GM21528 (cell line): ENCODE data around the gene HES4.

Source experiments
- ATAC-seq: cut with Tn5 transposase; IDR thresholded peaks from one replicate; pipeline ENCODE4 v1.9.1; 2021; ENCODE audit warnings: mild to moderate bottlenecking, moderate library complexity; ENCODE audit not compliant: unreplicated experiment, low FRiP score

HES4 gene, protein sequence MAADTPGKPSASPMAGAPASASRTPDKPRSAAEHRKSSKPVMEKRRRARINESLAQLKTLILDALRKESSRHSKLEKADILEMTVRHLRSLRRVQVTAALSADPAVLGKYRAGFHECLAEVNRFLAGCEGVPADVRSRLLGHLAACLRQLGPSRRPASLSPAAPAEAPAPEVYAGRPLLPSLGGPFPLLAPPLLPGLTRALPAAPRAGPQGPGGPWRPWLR

DNA sequence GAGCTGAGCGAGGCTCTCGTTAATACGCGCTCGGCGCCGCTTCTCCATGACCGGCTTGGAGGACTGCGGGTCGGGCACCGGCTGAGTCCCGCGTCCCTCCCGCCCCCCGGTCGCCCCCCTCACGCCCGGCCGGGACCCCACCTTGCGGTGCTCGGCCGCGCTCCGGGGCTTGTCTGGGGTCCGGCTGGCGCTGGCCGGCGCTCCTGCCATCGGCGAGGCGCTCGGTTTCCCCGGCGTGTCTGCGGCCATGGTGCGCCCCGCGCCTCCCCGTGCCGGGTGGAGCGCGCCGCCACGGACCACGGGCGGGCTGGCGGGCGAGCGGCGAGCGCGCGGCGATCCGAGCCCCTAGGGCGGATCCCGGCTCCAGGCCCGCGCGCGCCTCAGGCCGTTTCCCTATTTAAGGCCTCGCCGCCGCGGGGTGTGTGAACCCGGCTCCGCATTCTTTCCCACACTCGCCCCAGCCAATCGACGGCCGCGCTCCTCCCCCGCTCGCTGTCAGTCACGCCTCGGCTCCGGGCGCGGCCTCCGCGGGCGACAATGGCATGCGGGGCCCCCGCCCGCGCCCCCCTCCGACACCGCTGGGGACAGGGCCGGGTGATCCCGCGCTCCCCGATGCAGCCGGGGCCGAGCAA is at the start of gene HES4:
Gene HES4 (minus strand): TSS at position 373 of the 632 bp plus-strand sequence. CDS start 124 bp downstream, at position 249.
- ATAC-seq: no peak

DNA sequence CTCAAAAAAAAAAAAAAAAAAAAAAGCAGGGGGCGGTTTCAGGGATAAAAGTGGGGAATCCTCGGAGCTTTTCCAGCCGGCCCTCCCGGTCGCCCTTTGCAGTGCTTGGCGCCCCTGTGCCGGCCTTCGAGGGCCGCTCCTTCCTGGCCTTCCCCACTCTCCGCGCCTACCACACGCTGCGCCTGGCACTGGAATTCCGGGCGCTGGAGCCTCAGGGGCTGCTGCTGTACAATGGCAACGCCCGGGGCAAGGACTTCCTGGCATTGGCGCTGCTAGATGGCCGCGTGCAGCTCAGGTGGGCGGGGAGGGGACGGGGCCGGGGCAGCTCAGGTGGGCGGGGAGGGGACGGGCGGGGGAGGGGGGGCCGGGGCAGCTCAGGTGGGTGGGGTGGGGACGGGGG is 48.9 kb upstream of the HES4 start:
- no peak for ATAC-seq

DNA sequence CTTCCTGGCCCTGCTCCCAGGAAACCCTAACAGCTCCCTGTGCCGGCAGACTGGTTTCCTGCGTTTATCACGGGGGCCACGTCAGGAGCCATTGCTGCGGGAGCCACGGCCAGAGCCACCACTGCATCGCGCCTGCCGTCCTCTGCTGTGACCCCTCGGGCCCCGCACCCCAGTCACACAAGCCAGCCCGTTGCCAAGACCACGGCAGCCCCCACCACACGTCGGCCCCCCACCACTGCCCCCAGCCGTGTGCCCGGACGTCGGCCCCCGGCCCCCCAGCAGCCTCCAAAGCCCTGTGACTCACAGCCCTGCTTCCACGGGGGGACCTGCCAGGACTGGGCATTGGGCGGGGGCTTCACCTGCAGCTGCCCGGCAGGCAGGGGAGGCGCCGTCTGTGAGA is 48.1 kb upstream of the HES4 start:
- no peak for ATAC-seq

DNA sequence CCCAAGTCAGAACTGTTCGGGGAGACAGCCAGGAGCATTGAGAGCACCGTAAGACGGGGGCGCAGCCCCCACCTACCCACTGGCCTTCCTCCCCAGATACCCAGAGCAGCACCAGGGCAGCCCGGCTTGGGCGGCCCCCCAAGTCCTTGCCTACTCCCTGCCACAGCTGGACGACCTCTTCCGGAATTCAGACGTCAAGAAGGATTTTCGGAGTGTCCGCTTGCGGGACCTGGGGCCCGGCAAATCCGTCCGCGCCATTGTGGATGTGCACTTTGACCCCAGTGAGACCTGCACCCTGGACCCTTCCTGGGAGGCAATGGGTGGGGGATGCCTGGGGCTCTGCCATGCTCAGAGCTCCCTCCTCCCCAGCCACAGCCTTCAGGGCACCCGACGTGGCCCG is 47.5 kb upstream of the HES4 start:
- no peak for ATAC-seq

DNA sequence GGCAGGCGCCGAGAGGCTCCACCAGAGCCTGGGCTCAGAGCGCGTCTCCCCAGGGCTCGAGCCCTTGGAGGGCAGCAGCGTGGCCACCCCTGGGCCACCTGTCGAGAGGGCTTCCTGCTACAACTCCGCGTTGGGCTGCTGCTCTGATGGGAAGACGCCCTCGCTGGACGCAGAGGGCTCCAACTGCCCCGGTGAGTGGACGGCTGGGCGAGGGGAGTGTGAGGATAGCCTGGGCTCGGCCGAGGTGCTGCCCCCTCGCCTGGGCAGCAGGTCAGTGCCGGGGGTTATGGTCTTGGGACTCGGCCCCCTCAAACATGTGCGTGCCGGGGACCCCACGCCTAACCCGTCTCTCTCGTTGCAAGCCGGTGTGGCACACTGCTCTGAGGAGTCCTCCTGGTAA is 46.9 kb upstream of the HES4 start:
- no peak for ATAC-seq

DNA sequence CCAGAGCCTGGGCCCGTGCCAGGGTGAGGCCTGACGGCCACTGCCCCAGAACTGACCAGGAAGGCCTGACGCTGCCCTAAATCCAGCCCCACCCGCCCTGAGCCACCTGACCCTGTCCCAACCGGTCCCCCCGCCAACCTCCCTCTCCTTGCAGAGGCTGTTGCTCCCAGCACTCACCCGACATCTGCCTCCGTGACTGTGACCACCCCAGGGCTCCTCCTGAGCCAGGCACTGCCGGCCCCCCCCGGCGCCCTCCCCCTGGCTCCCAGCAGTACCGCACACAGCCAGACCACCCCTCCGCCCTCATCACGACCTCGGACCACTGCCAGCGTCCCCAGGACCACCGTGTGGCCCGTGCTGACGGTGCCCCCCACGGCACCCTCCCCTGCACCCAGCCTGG is 46.3 kb upstream of the HES4 start:
- ATAC-seq: no peak

DNA sequence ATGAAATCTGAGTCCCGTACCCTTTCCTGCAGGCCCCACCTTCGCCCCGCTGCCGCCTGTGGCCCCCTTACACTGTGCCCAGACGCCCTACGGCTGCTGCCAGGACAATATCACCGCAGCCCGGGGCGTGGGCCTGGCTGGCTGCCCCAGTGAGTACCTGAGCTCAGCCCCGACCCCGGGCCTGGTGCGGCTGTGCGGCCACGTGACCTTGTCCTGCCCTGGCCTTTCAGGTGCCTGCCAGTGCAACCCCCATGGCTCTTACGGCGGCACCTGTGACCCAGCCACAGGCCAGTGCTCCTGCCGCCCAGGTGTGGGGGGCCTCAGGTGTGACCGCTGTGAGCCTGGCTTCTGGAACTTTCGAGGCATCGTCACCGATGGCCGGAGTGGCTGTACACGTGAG is 45.2 kb upstream of the HES4 start:
- no peak for ATAC-seq

DNA sequence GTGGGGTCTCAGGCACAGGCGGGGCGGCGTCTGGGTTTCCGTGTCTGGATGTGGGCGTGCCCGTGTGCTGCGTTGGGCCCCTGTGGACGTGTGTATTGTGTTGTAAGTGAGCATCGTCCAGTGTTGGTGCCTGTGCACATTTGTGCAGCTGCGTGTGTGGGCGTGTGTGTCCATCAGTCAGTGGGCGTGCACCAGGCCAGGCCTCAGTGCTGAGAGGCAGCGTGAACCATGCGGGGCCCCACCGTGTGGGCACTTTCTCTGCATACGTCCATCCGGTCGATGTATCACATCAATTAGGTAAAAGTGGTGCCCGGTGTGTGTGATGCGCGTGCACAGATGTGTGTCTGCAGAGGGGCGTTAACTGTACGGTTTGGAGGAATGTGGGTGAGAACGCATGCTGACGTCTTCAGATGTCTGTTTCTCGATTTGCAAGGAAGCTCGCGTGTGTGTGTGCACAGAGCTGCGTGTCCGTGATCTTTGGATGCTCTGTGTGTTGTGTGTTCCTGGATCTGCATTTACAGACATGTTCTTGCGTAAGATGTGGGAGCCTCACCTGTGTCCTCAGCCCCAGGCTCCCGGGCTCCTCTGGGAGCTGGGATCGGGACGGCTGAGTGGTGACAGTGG is 44.7 kb upstream of the HES4 start:
- ATAC-seq: no peak

DNA sequence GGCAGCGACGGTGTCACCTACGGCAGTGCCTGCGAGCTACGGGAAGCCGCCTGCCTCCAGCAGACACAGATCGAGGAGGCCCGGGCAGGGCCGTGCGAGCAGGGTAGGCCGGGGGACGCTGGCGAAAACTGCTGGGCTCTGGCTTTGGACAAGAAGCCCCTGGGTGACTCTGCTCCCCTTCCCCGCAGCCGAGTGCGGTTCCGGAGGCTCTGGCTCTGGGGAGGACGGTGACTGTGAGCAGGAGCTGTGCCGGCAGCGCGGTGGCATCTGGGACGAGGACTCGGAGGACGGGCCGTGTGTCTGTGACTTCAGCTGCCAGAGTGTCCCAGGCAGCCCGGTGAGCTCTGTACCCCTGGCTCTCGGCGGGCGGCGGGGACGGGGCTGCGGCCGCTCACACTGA is 44.0 kb upstream of the HES4 start:
- ATAC-seq: no peak

DNA sequence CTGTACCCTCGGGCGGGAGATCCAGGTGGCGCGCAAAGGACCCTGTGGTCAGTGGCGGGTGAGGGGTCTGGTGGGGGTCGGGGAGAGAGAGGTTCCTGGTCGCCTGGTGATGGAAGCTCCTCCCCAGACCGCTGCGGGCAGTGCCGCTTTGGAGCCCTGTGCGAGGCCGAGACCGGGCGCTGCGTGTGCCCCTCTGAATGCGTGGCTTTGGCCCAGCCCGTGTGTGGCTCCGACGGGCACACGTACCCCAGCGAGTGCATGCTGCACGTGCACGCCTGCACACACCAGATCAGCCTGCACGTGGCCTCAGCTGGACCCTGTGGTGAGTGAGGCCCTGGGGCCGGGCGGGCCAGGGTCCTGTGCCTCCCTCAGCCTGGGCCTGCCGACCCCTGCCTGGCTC is 43.5 kb upstream of the HES4 start:
- no peak for ATAC-seq

DNA sequence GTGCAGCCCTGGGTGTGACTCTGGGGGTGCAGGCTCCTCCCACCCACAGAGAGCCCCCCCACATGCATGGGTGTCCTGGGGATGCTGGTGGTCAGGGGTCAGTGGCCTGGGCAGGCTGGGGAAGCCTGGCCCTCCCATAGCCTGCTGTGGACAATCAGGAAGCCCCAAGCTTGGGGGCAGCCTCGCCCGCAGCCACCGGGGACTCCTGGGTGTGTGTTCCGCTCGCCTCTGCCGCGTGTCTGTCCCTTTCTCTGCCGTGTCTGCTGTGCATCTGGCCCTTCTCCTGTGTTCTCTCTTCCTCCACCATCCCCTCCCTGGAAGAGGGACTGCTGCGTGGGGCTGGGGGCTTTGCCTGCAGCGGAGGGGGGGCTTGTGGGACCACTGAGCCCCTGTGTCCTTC is 42.9 kb upstream of the HES4 start:
- ATAC-seq: no peak

DNA sequence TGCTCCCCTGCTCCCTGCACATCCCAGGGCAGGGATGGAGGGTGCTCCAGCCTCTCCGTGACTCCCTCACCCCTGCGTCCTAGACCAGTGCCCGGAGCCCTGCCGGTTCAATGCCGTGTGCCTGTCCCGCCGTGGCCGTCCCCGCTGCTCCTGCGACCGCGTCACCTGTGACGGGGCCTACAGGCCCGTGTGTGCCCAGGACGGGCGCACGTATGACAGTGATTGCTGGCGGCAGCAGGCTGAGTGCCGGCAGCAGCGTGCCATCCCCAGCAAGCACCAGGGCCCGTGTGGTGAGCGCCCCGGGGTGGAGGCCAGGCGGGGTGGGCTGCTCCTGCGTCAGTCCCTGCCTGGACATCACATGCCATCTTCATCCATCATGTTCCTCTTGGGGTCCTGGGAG is 42.0 kb upstream of the HES4 start:
- no peak for ATAC-seq

DNA sequence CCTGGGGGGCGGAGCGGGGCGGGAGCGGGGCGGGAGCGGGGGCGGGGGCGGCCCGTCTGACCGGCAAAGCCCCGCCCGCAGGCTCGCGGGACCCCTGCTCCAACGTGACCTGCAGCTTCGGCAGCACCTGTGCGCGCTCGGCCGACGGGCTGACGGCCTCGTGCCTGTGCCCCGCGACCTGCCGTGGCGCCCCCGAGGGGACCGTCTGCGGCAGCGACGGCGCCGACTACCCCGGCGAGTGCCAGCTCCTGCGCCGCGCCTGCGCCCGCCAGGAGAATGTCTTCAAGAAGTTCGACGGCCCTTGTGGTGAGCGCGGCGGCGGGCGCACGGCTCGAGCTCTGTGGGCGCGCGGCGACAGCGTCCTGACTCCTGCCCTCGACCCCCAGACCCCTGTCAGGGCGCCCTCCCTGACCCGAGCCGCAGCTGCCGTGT is 41.2 kb upstream of the HES4 start:
- ATAC-seq: no peak

DNA sequence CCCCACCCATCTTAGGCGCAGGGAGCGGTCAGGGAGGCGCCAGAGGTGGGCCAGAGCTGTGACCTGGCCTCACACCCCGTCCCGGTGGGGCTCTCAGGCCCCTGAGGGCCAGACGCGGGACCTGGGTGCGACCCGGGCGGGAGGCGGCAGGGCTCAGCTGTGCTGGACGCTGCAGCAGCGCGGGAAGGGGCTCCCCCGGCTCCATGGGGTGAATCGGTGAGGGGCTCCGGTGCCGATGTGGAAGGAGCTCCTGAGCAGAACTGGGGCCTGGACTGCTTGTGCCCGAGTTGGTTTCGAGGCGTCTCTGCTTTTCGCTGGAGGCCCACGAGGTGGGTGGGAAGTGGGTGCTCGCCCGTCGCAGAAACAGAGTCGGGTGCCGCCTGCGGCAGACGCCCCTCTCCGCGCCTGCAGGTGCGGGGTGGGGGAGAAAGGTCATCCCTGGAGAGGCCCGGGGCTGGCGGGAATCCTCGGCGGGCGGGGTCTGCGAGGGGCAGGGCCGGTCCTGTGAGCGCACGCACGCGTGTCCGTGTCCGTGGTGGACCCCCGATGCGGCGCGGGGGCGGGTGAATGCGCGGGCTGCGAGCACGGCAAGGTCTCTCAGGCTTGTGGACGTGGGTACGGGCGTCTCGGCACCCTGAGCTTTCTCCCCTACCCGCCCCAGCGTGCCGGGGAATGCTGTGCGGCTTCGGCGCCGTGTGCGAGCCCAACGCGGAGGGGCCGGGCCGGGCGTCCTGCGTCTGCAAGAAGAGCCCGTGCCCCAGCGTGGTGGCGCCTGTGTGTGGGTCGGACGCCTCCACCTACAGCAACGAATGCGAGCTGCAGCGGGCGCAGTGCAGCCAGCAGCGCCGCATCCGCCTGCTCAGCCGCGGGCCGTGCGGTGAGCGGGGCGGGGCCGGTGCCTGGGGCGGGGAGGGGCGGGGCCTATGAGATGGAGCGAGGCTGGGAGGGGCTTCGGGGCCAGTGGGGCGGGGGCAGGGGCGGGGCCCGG is 40.4 kb upstream of the HES4 start:
- no peak for ATAC-seq

DNA sequence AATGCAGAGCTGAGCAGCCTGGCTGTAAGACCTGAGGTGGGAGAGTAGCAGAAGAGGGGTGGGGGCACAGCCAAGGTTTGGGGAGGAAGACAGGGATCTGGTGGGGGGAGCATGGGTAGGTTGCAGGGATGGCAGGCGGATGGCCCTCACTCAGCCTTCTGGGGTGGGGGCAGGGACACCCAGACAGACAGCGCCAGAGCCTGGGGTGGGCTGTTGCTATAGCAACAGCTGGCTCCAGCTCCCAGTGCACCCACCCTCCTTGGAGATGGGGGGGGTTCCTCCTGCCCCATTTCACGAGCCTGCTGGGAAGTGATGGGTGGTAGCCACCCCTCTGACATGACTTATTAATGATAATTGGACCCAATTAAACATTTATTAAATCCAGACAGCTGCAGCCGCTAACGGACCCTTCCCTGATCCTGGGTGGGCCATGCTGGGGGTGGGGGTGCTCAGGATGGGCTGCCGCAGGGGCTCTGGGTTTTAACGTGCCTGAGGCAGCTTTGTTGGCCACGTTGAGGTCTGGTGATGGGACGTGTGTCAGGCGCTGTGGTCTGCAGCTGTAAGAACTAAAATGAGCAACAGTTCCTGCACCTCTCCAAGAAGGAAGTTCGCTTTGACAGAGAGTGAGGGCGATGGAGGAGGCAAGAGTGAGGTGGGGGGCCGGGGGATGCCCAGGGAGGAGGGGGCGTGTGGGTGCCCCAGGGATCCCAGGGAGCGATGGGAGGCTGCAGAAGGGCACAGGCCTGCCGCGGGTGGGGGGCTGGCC is 39.4 kb upstream of the HES4 start:
- ATAC-seq: no peak

DNA sequence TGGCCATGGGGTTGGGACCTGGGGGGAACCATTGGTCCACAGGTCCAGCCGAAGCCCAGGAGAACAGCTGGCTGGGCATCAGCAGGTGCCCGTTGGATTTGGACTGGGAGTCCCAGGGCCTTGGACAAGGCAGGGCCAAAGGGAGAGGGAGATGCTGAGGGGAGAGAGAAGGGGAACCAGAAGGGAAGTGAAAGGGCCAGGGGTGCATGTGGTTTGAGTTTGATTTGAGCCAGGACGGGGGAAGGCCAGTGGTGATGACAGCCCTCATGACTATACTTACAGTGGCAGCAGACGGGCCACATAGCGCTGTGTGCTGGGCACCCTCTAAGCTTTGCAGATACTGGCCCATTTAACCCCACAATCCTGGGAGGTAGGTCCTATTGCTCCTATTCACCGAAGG is 38.8 kb upstream of the HES4 start:
- no peak for ATAC-seq

DNA sequence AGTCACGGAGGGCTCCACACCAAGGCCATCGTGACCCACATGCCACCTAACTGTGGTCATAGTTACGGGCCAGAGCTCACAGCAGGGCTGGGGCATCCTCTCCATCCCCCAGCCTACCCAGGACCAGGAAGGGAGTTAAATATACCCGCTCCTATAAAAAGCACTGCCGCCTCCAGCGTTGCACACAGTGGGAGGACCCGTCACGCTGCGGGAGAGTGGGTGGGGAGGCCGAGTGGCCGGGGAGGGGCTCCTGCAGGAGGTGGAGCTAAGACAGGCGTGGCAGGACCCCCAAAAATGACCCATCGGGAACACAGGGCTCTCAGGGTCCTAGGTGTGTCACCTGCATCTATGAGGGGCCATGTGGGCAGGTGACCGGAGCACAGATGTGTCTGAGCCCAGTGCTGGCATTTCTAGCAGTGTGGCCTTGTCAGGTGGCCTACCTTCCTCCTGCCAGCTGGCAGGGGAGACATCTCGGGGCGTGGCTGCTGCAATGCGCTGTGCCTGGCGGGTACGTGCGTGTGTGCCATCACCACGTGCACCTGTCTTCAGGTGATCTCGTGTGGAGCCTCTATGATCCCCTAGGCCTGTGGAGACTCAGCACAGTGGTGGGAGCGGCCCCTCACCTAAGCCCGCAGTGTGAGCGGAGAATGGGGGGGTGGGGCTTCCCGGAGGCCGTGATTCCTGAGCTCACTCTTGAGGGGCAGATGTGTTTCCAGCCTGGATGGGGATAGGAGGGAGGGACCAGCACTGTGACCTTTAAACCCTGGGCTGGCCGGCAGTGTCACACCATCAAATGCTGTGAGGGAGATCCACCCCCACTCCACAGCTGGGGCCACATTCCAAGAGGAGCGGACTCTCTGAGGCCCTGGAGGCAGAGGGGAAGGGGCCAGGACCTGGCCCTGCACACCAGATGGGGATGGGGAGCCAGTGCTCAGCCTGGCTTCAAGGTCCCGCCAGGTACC is 37.8 kb upstream of the HES4 start:
- ATAC-seq: no peak

DNA sequence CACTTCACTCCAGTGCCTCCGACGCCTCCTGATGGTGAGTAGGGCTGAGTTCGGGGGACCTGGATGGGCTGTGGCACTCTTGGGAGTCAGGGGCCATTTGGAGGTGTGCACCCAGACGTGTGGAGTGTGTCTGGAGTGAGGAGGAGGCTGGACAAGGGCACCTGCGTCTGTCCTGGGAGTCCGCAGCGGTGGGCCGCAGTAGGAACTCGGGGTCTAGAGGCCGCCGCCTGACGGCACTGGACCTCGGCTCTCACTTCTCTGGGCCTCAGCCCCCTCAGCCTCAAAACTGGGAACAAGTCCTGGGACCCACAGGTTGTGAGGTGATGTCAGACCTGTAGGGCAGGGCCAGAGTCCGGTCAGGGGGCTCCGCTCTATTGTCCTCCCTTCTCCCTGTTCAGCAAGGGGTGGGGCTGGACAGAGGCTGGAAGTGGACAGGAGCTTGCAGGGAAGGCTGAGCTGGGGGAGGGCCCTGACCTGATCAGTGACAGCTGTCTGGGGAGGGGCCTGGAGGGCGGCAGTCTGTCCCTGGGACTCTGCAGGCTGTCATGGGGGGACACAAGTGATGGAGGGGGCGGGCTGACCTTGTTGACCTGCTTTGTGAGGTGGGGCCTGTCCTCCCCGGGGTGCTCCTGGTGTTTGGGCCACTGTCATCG is 35.5 kb upstream of the HES4 start:
- ATAC-seq: no peak

DNA sequence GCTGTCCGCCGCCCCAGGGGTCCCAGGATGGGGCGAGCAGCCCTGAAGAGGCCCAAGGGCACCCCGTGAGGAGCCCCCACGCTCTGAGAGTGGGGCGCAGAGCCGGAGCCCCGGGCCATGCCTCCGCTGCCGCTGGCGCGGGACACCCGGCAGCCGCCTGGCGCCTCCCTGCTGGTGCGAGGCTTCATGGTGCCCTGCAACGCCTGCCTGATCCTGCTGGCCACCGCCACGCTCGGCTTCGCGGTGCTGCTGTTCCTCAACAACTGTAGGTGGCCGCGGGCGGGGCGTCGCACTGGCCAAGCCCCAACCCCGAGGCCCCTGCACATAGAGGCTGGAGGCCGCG is 34.5 kb upstream of the HES4 start:
- no peak for ATAC-seq
